Adipocyte (in vitro differentiated cells): ENCODE measurements around the gene CLEC2L.
A peak's percentile ranks its signal among the peaks of the same experiment; 100 is the strongest.

Experiments
- DNase-seq: peaks from one replicate; pipeline ENCODE4 v3.0.0-alpha.2; 2015; ENCODE audit warnings: low read depth
- H3K27me3 ChIP-seq: replicated peaks from 2 replicates; pipeline ENCODE4 v1.7.0; 2013; ENCODE audit warnings: mild to moderate bottlenecking, low read length, moderate library complexity; ENCODE audit not compliant: control insufficient read depth, insufficient read depth
- H3K36me3 ChIP-seq: 2 replicates; pipeline ENCODE4 v1.7.0; 2013; ENCODE audit warnings: low read length, mild to moderate bottlenecking, moderate library complexity; ENCODE audit not compliant: control insufficient read depth, insufficient read depth, severe bottlenecking
- H3K4me1 ChIP-seq: 2 replicates; pipeline ENCODE4 v1.7.0; 2013; ENCODE audit warnings: mild to moderate bottlenecking, low read length, moderate library complexity; ENCODE audit not compliant: control insufficient read depth, insufficient read depth
- H3K4me3 ChIP-seq: 2 replicates; pipeline ENCODE4 v1.7.0; 2013; ENCODE audit warnings: mild to moderate bottlenecking, low read length, moderate library complexity
- H3K9ac ChIP-seq: 2 replicates; pipeline ENCODE4 v1.7.0; 2013; ENCODE audit warnings: mild to moderate bottlenecking, low read length, moderate library complexity
- H3K9me3 ChIP-seq: 2 replicates; pipeline ENCODE4 v1.7.0; 2013; ENCODE audit warnings: mild to moderate bottlenecking, low read length, moderate library complexity; ENCODE audit not compliant: control insufficient read depth

CLEC2L gene

DNA sequence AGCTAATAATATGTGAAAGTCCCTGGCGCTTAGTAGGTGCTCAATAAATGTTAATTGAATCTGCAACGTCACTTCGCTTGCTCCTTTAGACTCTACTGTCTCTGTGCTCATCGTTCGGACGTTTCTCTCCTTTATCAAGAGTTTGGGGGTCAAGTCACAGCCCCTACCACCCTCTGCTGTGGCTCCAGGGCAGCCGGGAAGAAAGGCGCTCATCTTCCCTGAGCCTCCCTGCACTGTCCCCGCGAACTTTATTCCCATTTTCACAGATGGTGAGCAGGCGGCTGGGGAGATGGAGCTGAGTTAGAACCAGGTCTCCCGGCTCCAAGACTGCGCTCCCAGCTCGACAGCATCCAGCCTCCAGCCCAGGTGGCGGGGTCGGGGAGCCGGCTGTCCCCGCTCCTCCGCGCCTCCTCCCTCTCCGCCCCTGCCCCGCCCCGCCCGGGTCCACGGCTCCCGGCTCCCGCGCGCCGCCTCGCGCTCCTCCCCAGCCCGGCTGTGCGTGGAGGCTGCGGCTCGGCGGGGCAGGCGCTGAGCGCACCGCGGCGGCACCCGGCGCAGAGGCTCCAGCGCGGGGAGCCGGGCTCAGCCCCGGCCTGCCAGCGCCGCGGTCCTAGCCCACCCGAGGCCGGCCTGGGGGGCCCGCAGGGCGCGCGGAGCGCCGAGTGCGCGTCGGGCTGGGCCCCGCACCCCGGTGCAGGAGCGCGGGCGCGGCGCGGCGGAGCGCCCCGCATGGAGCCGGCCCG is at the start of gene CLEC2L:
Gene CLEC2L (plus strand): TSS at position 487 of the 743 bp plus-strand sequence. CDS start 243 bp downstream, at position 730.
- Histone ChIP-seq H3K9me3 (peaks cover 3% of the 10 kb centered on the region), H3K9ac (no peak within 1 kb of the TSS), H3K27me3 (peaks cover 19% of the 10 kb centered on the region), H3K4me3 (peak within 1 kb of the TSS; percentile 44), H3K36me3 (no peaks in the 10 kb centered on the region), H3K4me1 (no peaks in the 10 kb centered on the region)
- DNase-seq, result peak; percentile 55

DNA sequence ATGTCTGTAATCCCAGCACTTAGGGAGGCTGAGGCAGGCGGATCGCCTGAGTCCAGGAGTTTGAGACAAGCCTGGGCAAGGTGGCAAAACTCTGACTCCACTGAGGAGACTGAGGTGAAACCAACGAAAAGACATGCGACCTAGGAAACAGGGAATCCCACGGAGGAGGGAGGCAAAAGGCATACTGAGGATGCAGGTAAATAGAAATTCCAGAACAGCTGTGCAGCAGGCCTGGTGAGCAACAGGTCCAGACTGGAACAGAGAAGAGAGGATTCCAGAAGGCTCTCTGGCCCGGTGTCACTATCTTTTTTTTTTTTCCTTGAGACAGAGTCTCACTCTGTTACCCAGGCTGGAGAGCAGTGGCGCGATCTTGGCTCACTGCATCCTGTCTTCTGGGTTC is 47.3 kb upstream of the CLEC2L start:
- H3K9ac ChIP-seq, result no peak overlapping the region

DNA sequence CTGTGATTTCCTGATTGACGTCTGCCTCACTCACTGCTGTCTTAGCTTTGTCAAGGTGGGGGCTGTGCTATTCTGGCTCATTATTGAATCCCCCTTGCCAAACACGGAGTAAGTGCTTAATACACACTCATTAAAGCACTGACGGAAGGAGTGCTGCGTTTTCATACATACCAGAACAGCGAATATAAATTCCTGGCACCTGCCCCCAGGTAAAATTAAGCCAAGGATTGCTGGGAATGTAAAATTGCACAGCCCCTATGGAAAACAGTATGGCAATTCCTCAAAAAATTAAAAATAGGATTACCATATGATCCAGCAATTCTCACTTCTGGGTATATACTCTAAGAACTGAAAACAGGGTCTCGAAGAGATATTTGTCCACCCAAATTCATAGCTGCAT is 46.6 kb upstream of the CLEC2L start:
- Histone ChIP-seq H3K36me3 (no peaks in the 10 kb centered on the region), H3K27me3 (peaks cover 22% of the 10 kb centered on the region), H3K9ac (no peak overlapping the region), H3K9me3 (peaks cover 11% of the 10 kb centered on the region), H3K4me1 (peaks cover 2% of the 10 kb centered on the region), H3K4me3 (no peak overlapping the region)
- no peak for DNase-seq

More for the DNA sequence above, 47.3 kb upstream of the CLEC2L start:
- peaks cover 6% of the 10 kb centered on the region for H3K4me1 ChIP-seq
- H3K9me3 ChIP-seq, result peaks cover 11% of the 10 kb centered on the region
- no peak for DNase-seq
- H3K27me3 ChIP-seq, result peaks cover 20% of the 10 kb centered on the region
- no peaks in the 10 kb centered on the region for H3K36me3 ChIP-seq
- H3K4me3 ChIP-seq, result no peak overlapping the region

DNA sequence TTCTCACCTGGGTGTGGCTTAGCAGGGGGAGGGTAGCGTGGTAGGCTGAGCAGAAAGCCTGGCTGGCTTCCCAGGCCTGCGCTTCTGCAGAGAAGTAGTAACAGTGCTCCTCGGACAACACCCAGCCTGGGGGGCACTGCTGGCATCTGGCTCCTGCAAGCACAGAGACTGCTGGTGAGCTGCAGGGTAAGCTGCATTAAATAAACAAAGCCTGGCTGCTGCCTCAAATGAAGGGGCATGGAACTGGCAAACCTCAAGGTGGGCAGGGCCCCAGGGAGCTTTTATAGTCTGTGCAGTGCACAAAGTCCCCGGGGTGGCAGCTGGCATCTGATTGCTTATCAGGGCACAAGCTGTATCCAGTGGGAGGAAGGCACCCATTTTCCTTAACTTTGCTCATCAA is 43.9 kb upstream of the CLEC2L start:
- no peaks in the 10 kb centered on the region for H3K9me3 ChIP-seq
- H3K4me3 ChIP-seq, result no peak overlapping the region
- no peak for DNase-seq
- no peak overlapping the region for H3K9ac ChIP-seq
- H3K4me1 ChIP-seq, result no peaks in the 10 kb centered on the region
- no peaks in the 10 kb centered on the region for H3K36me3 ChIP-seq
- peaks cover 44% of the 10 kb centered on the region for H3K27me3 ChIP-seq

DNA sequence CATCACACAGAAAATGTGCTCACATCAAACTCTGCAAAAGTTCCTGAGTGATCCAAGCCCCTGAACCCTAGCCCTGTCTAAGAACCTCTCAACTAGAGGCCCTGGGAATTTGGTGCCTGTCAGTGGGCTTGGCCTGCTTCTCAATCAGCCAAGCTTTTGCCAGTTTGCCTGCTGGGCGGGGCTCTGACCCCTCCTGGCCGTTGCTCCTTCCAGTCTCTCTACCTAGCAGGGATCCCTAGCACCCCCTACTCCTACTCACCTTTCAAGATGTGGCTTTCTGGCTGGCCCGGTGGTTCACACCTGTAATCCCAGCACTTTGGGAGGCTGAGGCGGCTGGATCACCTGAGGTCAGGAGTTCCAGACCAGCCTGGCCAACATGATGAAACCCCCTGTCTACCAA is 42.1 kb upstream of the CLEC2L start:
- no peak for DNase-seq
- no peaks in the 10 kb centered on the region for H3K4me1 ChIP-seq
- no peaks in the 10 kb centered on the region for H3K9me3 ChIP-seq
- no peak overlapping the region for H3K4me3 ChIP-seq
- H3K36me3 ChIP-seq, result no peaks in the 10 kb centered on the region
- peaks cover 54% of the 10 kb centered on the region for H3K27me3 ChIP-seq
- H3K9ac ChIP-seq, result no peak overlapping the region

DNA sequence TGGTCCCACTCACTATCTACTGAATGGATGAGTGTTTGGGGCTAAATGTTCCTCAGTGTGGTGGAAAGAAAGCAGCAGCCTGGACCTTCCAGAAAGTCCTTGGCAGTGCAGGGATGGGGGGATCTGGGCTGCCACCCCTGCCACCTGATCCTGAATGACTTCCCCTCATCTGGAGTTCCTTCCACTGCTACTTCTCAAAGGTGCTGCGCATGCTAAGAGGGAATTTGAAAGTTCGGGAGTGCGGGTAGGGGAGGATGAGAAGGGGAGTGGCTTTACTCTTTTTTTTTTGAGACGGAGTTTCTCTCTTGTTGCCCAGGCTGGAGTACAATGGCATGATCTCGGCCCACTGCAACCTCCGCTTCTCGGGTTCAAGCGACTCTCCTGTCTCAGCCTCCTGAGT is 41.4 kb upstream of the CLEC2L start:
- Histone ChIP-seq H3K36me3 (no peaks in the 10 kb centered on the region), H3K27me3 (peaks cover 57% of the 10 kb centered on the region), H3K9ac (no peak overlapping the region), H3K4me1 (no peaks in the 10 kb centered on the region), H3K9me3 (no peaks in the 10 kb centered on the region), H3K4me3 (no peak overlapping the region)
- no peak for DNase-seq

DNA sequence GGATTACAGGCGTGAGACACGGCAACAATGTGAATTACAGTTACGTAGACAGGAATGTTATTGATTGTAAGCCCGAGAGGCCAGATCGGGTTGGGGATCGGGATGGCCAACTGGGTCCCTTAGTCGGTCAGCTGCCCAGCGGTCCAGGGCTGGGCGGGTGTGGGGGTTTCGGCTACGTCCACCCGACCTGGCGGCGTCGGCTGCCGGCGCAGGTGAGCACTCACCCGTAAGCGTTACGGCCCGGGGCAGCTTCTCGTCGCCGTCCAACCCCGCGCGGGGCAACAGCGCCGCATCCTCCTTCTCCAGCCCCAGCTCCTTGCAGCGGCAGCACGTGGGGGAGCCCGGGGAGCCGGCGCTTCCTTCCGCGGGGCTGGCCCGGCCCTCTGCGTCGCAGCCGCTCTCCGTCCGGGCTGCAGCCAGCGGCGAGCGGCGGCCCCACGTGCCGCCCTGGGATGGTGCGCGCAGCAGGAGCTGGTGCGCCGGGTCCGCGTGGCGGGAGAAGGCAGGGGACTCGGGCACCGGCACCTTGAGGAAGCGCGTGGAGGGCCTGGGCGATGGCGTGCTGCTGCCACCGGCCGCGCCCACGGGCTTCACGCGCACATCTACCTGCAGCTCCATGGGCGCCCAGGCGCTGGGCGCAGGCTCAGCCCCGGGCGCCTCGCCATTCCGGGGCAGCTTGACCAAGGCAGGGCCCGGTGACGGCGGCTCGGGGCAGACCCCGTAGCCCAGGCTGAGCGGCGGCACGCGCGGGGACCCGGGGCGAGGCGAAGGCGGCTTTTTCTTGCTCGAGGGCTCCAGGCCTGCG is 40.6 kb upstream of the CLEC2L start:
- no peaks in the 10 kb centered on the region for H3K4me1 ChIP-seq
- no peak overlapping the region for H3K4me3 ChIP-seq
- no peak overlapping the region for H3K9ac ChIP-seq
- peaks cover 53% of the 10 kb centered on the region for H3K27me3 ChIP-seq
- peak; percentile 43 for DNase-seq
- H3K36me3 ChIP-seq, result no peaks in the 10 kb centered on the region
- no peaks in the 10 kb centered on the region for H3K9me3 ChIP-seq

DNA sequence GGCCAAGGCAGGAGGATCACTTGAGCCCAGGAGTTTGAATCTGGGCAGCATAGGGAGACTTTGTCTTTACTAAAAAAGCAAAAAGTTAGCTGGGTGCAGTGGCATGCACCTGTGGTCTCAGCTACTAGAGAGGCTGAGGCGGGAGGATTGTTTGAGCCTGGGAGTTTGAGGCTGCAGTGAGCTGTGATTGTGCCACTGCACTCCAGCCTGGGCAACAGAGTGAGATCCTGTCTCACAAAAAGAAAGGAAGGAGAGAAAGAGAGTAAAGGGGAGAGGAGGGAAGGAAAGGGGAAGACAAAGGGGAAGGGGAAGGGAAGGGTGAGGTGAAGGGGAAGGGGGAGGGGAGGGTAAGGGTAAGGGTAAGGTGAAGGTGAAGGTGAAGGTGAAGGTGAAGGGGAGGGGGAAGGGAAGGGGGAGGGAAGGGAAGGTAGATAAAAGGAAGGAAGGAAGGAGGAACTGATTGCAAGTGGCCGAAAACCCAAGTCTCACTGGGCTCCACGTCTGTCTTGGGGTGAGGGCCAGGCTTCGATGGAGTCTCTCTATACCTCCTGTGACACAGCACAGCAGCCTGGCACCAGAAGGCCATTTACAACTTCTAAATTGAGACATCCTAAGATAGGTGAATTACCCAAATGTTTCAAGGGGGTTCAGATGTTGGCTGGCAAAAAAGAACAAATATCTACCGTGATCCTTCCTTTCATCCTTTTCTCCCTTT is 36.0 kb upstream of the CLEC2L start:
- peaks cover 15% of the 10 kb centered on the region for H3K9me3 ChIP-seq
- H3K9ac ChIP-seq, result no peak overlapping the region
- no peak for DNase-seq
- H3K36me3 ChIP-seq, result no peaks in the 10 kb centered on the region
- no peaks in the 10 kb centered on the region for H3K4me1 ChIP-seq
- no peak overlapping the region for H3K4me3 ChIP-seq
- H3K27me3 ChIP-seq, result peaks cover 47% of the 10 kb centered on the region

DNA sequence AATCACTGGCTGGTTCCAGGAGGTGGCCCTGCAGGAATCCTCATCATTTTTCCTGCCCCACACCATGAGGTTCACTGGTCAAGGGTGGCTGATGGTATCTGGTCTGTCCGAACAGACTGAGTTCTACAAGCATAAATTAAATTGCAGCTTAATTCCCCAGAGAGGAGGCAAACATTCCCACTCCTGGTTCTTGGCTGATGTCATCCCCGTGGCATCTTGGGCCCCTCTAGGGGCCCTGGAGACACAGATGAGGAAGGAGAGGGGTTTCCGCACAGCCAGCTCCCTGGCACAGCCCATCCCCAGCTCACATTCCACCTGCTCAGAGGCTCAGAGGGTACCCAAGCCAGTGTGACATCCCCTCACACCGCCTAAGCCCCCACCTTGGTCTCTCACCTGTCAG is 34.7 kb upstream of the CLEC2L start:
- peak; percentile 22 for DNase-seq
- Histone ChIP-seq H3K4me1 (no peaks in the 10 kb centered on the region), H3K9ac (no peak overlapping the region), H3K27me3 (peaks cover 38% of the 10 kb centered on the region), H3K36me3 (no peaks in the 10 kb centered on the region), H3K4me3 (no peak overlapping the region), H3K9me3 (peaks cover 18% of the 10 kb centered on the region)

DNA sequence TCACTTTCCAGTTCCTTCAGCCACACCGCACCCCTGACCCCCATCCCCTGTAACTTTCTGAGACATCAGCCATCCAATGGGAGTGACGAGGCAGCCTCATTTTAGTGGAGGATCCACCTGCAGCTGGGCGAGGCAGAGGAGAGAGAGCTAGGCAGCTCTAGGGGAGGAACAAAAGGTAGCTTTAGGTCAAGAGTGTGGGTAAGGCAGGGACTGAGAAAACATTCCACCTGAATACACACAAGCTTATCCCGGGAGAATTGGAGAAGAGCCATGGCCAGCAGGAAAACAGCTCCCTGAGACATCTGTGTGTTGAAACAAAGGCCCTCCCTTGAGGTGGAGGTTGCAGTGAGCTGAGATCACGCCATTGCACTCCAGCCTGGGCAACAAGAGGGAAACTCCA is 33.4 kb upstream of the CLEC2L start:
- peaks cover 18% of the 10 kb centered on the region for H3K9me3 ChIP-seq
- DNase-seq, result no peak
- no peaks in the 10 kb centered on the region for H3K4me1 ChIP-seq
- H3K36me3 ChIP-seq, result no peaks in the 10 kb centered on the region
- no peak overlapping the region for H3K4me3 ChIP-seq
- peaks cover 37% of the 10 kb centered on the region for H3K27me3 ChIP-seq
- no peak overlapping the region for H3K9ac ChIP-seq

DNA sequence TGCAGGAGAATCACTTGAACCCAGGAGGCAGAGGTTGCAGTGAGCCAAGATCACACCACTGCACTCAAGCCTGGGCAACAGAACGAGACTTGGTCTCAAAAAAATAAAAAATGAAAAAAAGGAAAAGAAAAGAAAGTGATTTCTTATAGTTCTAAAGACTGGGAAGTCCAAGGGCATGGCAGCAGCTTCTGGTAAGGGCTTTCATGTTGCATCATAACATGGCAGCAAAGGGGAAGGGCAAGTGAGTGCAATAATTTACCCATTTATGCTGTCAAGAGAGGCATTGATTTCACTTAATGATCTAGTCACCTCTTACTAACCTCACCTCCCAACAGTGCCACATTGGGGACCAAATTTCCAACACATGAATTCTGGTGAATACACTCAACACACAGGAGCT is 31.2 kb upstream of the CLEC2L start:
- DNase-seq, result no peak
- Histone ChIP-seq H3K4me1 (no peaks in the 10 kb centered on the region), H3K36me3 (no peaks in the 10 kb centered on the region), H3K4me3 (no peak overlapping the region), H3K9me3 (peaks cover 18% of the 10 kb centered on the region), H3K27me3 (peaks cover 30% of the 10 kb centered on the region), H3K9ac (no peak overlapping the region)
